ENCODE data around the gene CLPTM1L.

The CLPTM1L gene

DNA sequence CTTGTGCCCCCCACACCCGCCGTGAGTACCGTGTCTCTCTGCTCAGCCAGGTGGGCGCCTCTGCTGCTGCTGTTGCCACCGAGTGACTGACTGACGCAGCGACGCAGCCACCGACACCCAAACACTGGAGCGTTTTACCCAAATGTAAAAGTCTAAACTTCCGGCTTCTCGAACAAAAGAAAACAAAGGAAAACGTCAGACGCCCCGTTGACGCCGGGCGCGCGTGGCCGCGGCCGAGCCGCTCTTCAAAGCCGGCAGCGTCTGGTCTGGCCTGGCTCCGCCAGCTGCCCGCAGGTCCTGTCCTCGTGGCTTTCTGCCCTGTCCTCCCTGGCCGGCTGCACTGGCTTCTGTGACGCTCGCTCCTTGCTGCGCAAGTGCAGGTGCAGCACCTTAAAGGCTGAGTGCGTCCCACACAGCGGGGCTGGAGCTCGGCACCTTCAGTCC, 41.4 kb upstream of the CLPTM1L start:
- H2BK15ac ChIP-seq (replicated peaks; ENCODE audit: low read depth), result no peak overlapping the region
- peak overlapping the region; percentile 87 for H3K4me2 ChIP-seq (ENCODE audit: low read length)
- no peaks in the 10 kb centered on the region for H3K79me2 ChIP-seq (ENCODE audit: control insufficient read depth, insufficient read depth, low read length)
- no peaks in the 10 kb centered on the region for H3K36me3 ChIP-seq (ENCODE audit: control insufficient read depth, insufficient read depth, low read length)
- no peak overlapping the region for H2AK5ac ChIP-seq (ENCODE audit: low read length)
- H3K23ac ChIP-seq (ENCODE audit: low read length), result no peak overlapping the region
- no peak overlapping the region for H4K5ac ChIP-seq (ENCODE audit: low read length)
- no peak overlapping the region for H3K4ac ChIP-seq (ENCODE audit: low read depth, low read length)
- no peak overlapping the region for H3K27ac ChIP-seq (ENCODE audit: low read depth, low read length)
- H3K4me3 ChIP-seq (ENCODE audit: low read length), result peak overlapping the region; percentile 24
- H3K79me1 ChIP-seq (ENCODE audit: low read length), result no peaks in the 10 kb centered on the region
- H2BK5ac ChIP-seq (ENCODE audit: low read length), result no peak overlapping the region
- no peaks in the 10 kb centered on the region for H3K4me1 ChIP-seq (ENCODE audit: control insufficient read depth, low read depth, low read length)
- DNase-seq, result peak; percentile 33
- peak overlapping the region; percentile 50 for H3K9ac ChIP-seq (ENCODE audit: low read length)
- H2BK120ac ChIP-seq (ENCODE audit: low read depth, low read length), result no peak overlapping the region
- peak overlapping the region; percentile 80 for H3K56ac ChIP-seq (ENCODE audit: low read length)
- WGBS (ENCODE audit: extremely low coverage, insufficient coverage, low lambda C conversion rate), result no CpG with 5 or more reads among the region's 36 CpGs
- no peak overlapping the region for H3K18ac ChIP-seq (ENCODE audit: low read length)
- H3K27me3 ChIP-seq (ENCODE audit: insufficient read depth, low read length, poor library complexity), result peaks cover 6% of the 10 kb centered on the region
- H4K8ac ChIP-seq (ENCODE audit: low read depth, low read length), result no peak overlapping the region

DNA sequence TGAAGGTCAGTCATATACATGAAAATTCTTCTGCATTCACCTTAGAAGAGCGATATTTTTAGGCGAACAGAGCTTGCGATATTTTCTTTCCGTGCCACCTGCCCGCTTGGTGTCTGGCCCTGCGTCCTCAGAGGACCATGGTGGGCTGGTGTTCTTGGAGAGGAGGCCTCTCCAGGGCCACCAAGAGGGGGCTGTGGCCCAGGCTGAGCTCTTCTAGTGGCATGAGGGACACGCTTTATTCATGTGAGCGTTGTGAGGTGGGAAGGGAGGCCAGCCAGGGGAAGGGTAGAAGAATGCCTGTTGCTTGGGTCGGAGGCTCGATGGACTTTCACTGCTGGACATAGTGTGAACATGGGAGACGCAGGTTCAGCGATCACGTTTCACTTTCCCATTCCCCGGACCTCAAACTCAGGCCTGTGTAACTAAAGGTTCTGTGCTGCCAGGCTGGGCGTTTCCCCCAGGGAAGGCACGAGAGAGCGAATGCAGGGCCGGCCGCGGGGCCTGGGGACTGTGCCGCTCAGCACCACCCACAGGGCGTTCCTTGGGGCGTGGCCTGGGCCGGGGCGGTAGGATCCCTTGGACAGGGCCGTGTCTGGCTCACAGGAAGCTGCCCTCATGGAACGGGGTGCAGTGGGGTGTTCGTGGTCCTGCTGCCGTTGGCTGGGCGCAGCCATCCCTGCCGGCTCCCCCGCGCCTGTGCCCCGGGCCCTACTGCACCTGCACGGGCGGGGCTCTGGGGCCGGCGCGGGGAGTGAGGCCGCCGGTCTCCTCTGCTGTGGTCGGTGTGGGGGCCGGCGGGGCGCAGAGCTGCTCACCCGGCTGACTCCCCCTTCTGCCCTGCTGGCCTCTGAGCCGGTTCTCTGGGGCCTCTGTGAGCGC, 40.7 kb upstream of the CLPTM1L start:
- H3K27ac ChIP-seq (ENCODE audit: low read depth, low read length), result no peak overlapping the region
- H2BK15ac ChIP-seq (replicated peaks; ENCODE audit: low read depth), result no peak overlapping the region
- H3K4me1 ChIP-seq (ENCODE audit: control insufficient read depth, low read depth, low read length), result no peaks in the 10 kb centered on the region
- peak; percentile 55 for DNase-seq
- no peak overlapping the region for H3K23ac ChIP-seq (ENCODE audit: low read length)
- no peaks in the 10 kb centered on the region for H3K79me1 ChIP-seq (ENCODE audit: low read length)
- no peak overlapping the region for H3K18ac ChIP-seq (ENCODE audit: low read length)
- peak overlapping the region; percentile 80 for H3K56ac ChIP-seq (ENCODE audit: low read length)
- no peak overlapping the region for H3K4ac ChIP-seq (ENCODE audit: low read depth, low read length)
- no peak overlapping the region for H2BK5ac ChIP-seq (ENCODE audit: low read length)
- WGBS (ENCODE audit: extremely low coverage, insufficient coverage, low lambda C conversion rate), result no CpG with 5 or more reads among the region's 48 CpGs
- H2BK120ac ChIP-seq (ENCODE audit: low read depth, low read length), result no peak overlapping the region
- peaks cover 6% of the 10 kb centered on the region for H3K27me3 ChIP-seq (ENCODE audit: insufficient read depth, low read length, poor library complexity)
- peak overlapping the region; percentile 50 for H3K9ac ChIP-seq (ENCODE audit: low read length)
- H4K5ac ChIP-seq (ENCODE audit: low read length), result no peak overlapping the region
- H3K79me2 ChIP-seq (ENCODE audit: control insufficient read depth, insufficient read depth, low read length), result no peaks in the 10 kb centered on the region
- no peak overlapping the region for H4K8ac ChIP-seq (ENCODE audit: low read depth, low read length)
- peak overlapping the region; percentile 87 for H3K4me2 ChIP-seq (ENCODE audit: low read length)
- H3K4me3 ChIP-seq (ENCODE audit: low read length), result peak overlapping the region; percentile 24
- H2AK5ac ChIP-seq (ENCODE audit: low read length), result no peak overlapping the region
- H3K36me3 ChIP-seq (ENCODE audit: control insufficient read depth, insufficient read depth, low read length), result no peaks in the 10 kb centered on the region

DNA sequence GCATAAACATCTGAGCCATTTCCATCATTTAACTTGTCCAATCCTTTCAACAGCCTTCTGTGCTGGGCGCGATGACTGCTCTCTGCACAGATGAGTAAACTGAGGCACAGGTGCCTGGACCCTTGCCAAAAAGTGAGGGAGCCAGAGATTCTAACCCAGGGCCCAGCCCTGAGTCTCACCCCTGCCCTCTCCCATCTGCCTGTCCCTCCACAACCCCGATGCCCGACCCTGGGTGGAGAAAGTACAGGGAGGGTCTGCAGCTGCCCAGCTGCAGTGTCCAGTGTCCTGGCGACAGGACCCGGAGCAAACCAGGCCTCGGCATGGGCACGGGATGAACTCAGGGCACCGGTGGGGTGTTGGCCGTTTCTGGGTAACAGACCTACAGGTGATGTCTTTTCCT, 39.6 kb upstream of the CLPTM1L start:
- Histone ChIP-seq H3K27me3 (ENCODE audit: insufficient read depth, low read length, poor library complexity) (peaks cover 6% of the 10 kb centered on the region), H2BK15ac (replicated peaks; ENCODE audit: low read depth) (no peak overlapping the region)

GRCh38 chr5:1383886-1384401, 39.0 kb upstream of the CLPTM1L start:
- H3K79me2 ChIP-seq (ENCODE audit: control insufficient read depth, insufficient read depth, low read length), result no peaks in the 10 kb centered on the region
- H2BK120ac ChIP-seq (ENCODE audit: low read depth, low read length), result no peak overlapping the region
- H3K4me2 ChIP-seq (ENCODE audit: low read length), result no peak overlapping the region
- H2AK5ac ChIP-seq (ENCODE audit: low read length), result no peak overlapping the region
- H4K5ac ChIP-seq (ENCODE audit: low read length), result no peak overlapping the region
- no peak overlapping the region for H3K27ac ChIP-seq (ENCODE audit: low read depth, low read length)
- no CpG with 5 or more reads among the region's 8 CpGs for WGBS (ENCODE audit: extremely low coverage, insufficient coverage, low lambda C conversion rate)
- no peak overlapping the region for H2BK5ac ChIP-seq (ENCODE audit: low read length)
- DNase-seq, result no peak
- H3K18ac ChIP-seq (ENCODE audit: low read length), result no peak overlapping the region
- peaks cover 6% of the 10 kb centered on the region for H3K27me3 ChIP-seq (ENCODE audit: insufficient read depth, low read length, poor library complexity)
- H4K8ac ChIP-seq (ENCODE audit: low read depth, low read length), result no peak overlapping the region
- H3K56ac ChIP-seq (ENCODE audit: low read length), result no peak overlapping the region
- no peaks in the 10 kb centered on the region for H3K79me1 ChIP-seq (ENCODE audit: low read length)
- no peak overlapping the region for H3K4ac ChIP-seq (ENCODE audit: low read depth, low read length)
- no peak overlapping the region for H3K4me3 ChIP-seq (ENCODE audit: low read length)
- no peak overlapping the region for H2BK15ac ChIP-seq (replicated peaks; ENCODE audit: low read depth)
- no peaks in the 10 kb centered on the region for H3K36me3 ChIP-seq (ENCODE audit: control insufficient read depth, insufficient read depth, low read length)
- H3K23ac ChIP-seq (ENCODE audit: low read length), result no peak overlapping the region
- no peak overlapping the region for H3K9ac ChIP-seq (ENCODE audit: low read length)
- no peaks in the 10 kb centered on the region for H3K4me1 ChIP-seq (ENCODE audit: control insufficient read depth, low read depth, low read length)

More for the DNA sequence above, 39.6 kb upstream of the CLPTM1L start:
- Histone ChIP-seq H2BK5ac (ENCODE audit: low read length) (no peak overlapping the region), H2AK5ac (ENCODE audit: low read length) (no peak overlapping the region), H3K4ac (ENCODE audit: low read depth, low read length) (no peak overlapping the region), H3K79me2 (ENCODE audit: control insufficient read depth, insufficient read depth, low read length) (no peaks in the 10 kb centered on the region), H4K5ac (ENCODE audit: low read length) (no peak overlapping the region), H3K18ac (ENCODE audit: low read length) (no peak overlapping the region), H3K36me3 (ENCODE audit: control insufficient read depth, insufficient read depth, low read length) (no peaks in the 10 kb centered on the region), H3K9ac (ENCODE audit: low read length) (no peak overlapping the region), H3K4me2 (ENCODE audit: low read length) (no peak overlapping the region), H3K56ac (ENCODE audit: low read length) (no peak overlapping the region), H3K4me3 (ENCODE audit: low read length) (no peak overlapping the region), H2BK120ac (ENCODE audit: low read depth, low read length) (no peak overlapping the region), H3K27ac (ENCODE audit: low read depth, low read length) (no peak overlapping the region), H3K23ac (ENCODE audit: low read length) (no peak overlapping the region), H4K8ac (ENCODE audit: low read depth, low read length) (no peak overlapping the region), H3K4me1 (ENCODE audit: control insufficient read depth, low read depth, low read length) (no peaks in the 10 kb centered on the region), H3K79me1 (ENCODE audit: low read length) (no peaks in the 10 kb centered on the region)
- no CpG with 5 or more reads among the region's 10 CpGs for WGBS (ENCODE audit: extremely low coverage, insufficient coverage, low lambda C conversion rate)
- DNase-seq, result no peak

GRCh38 chr5:1383344-1383743, 38.4 kb upstream of the CLPTM1L start:
- no peaks in the 10 kb centered on the region for H3K4me1 ChIP-seq (ENCODE audit: control insufficient read depth, low read depth, low read length)
- H2BK120ac ChIP-seq (ENCODE audit: low read depth, low read length), result no peak overlapping the region
- H3K4ac ChIP-seq (ENCODE audit: low read depth, low read length), result no peak overlapping the region
- DNase-seq, result no peak
- no peak overlapping the region for H3K9ac ChIP-seq (ENCODE audit: low read length)
- peaks cover 6% of the 10 kb centered on the region for H3K27me3 ChIP-seq (ENCODE audit: insufficient read depth, low read length, poor library complexity)
- H3K56ac ChIP-seq (ENCODE audit: low read length), result no peak overlapping the region
- H2BK5ac ChIP-seq (ENCODE audit: low read length), result no peak overlapping the region
- no peak overlapping the region for H2AK5ac ChIP-seq (ENCODE audit: low read length)
- H3K79me1 ChIP-seq (ENCODE audit: low read length), result no peaks in the 10 kb centered on the region
- WGBS (ENCODE audit: extremely low coverage, insufficient coverage, low lambda C conversion rate), result no CpG with 5 or more reads among the region's 17 CpGs
- no peak overlapping the region for H3K4me3 ChIP-seq (ENCODE audit: low read length)
- H3K23ac ChIP-seq (ENCODE audit: low read length), result no peak overlapping the region
- no peak overlapping the region for H2BK15ac ChIP-seq (replicated peaks; ENCODE audit: low read depth)
- no peak overlapping the region for H3K18ac ChIP-seq (ENCODE audit: low read length)
- H4K8ac ChIP-seq (ENCODE audit: low read depth, low read length), result no peak overlapping the region
- H3K4me2 ChIP-seq (ENCODE audit: low read length), result no peak overlapping the region
- H4K5ac ChIP-seq (ENCODE audit: low read length), result no peak overlapping the region
- no peak overlapping the region for H3K27ac ChIP-seq (ENCODE audit: low read depth, low read length)
- no peaks in the 10 kb centered on the region for H3K36me3 ChIP-seq (ENCODE audit: control insufficient read depth, insufficient read depth, low read length)
- H3K79me2 ChIP-seq (ENCODE audit: control insufficient read depth, insufficient read depth, low read length), result no peaks in the 10 kb centered on the region

Measured in mesendoderm (in vitro differentiated cells).